Fibroblast of peridontal ligament (primary cell): Measurements from ENCODE around the gene EFCAB9.

Experiments
- DNase-seq: peaks from one replicate; pipeline ENCODE4 v3.0.0-alpha.2; 2010; ENCODE audit errors: extremely low read depth

Gene EFCAB9

DNA sequence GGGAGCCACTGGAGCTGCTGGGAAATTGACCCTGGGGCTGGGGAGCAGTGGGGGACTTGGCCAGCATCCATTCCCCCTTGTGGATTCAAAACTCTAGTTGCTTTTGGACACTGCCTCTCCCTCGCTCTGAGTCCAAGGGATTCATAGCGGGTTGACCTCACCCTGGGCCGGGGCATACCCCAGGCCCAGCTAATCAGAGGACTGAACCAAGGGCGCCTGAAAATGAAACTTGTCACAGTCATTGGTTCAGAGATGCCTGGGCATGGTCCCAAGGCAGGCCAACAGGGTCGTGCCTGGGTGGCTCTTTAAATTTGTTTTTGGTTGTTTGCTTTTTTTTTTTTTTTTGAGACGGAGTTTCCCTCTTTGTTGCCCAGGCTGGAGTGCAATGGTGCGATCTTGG, 28.5 kb upstream of the EFCAB9 start:
- DNase-seq = no peak

DNA sequence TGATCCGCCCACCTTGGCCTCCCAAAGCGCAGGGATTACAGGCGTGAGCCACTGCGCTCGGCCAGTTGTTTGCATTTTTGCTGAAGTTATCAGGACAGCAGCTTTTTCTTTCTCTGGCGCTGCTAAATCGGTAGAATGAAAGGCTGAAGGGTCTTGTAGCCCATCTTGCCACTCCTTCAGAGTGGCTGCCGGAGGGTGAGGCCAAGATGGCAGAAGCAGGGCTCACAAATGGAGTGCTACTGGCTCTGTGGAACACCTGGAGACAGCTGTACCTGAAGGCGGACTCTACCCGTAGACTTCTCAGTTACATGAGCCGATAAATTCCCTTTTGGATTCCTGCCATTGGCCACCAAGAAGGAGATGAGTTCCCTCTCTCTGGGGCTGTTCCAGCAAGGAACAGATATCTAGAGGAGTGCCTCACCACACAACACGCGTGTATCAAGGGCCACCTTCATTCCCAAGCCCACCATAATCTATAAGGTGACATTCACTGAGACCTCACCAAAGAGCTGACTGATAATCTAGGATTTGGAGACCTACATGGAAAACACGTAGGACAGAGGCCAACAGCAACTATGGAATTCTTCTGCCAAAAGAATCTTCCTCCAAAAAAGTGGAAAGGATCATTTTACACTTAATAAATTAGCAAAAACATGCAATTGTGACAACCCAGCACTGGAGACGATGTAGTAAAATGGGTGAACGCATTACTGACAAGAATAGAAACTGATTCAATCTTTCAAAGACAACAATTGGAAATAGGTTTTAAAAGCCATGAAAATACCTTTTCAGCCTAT, 27.7 kb upstream of the EFCAB9 start:
- DNase-seq = no peak

GRCh38 chr5:172167895-172168294, 26.1 kb upstream of the EFCAB9 start:
- DNase-seq = no peak

- DNase-seq = no peak
Measured at GRCh38 chr5:172168311-172168710, 25.7 kb upstream of the EFCAB9 start.

- no peak for DNase-seq
Measured at GRCh38 chr5:172169216-172169615, 24.8 kb upstream of the EFCAB9 start.

DNA sequence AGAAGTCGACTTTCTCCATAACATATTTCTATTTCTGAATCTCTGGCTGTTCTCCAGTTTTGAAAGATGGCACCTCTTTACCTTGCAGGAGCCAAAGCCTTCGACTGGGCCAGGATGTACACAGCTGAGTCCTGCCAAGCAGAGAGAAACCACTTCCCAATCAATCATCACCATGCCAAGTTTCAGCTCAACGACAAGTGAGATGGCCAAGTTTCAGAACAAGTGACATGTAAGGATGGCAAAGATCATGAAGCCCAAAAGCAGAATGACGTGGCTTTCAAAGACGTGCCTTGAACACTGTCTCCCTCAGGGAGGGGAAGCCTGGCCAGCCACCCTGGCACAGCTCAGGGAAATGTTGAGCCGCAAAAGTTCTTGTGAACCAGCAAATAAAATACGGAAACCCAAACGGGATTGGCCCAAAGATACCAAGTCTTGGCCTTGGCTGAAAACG, 23.7 kb upstream of the EFCAB9 start:
- DNase-seq = no peak

DNA sequence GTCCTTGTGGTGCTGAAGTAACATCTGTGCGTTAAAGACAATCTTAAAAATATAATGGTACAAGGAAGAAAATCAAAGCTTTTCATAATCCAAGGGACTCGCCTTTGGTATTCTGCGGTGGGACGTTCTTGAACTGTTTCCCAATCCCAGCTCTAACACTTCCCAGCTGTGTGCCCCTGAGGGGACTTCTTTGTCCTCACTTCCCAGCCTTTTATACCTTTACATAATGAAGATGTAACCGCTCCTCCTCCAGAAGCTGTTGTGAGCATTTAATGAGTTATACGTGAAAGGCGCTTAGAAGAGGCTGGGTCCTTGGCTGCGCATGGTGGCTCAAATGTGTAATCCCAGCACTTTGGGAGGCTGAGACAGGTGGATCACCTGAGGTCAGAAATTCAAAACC, 22.9 kb upstream of the EFCAB9 start:
- DNase-seq = no peak

DNA sequence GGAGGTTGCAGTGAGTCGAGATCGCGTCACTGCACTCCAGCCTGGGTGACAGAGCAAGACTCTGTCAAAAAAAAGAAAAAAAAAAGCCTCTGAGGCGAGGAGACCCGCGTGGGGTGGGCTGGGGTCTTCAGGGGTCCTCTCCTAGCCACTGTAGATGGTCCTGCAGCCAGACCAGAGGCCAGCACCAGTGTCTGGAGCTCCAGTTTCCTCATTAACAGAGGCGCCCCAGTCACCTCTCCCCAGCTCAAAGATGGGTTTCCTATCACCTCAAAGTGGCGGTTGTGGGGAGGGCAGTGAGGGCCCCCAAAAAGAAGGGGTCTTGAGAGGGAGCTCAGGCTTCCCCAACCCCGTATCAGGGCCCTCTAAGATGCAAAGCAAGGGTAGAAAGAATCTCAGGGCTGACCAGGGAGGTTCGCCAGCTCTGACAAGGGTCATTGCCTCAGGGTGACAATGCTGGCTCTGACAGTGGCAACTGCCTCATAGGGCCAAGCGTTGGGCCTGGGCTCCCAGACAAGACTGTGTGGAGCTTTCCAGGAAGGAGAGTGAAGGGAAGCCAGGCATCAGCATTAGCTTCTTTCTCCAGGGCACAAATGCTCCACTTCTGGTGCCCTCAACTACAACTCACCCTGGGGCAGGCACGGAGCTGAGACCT, 20.9 kb upstream of the EFCAB9 start:
- DNase-seq = no peak

DNA sequence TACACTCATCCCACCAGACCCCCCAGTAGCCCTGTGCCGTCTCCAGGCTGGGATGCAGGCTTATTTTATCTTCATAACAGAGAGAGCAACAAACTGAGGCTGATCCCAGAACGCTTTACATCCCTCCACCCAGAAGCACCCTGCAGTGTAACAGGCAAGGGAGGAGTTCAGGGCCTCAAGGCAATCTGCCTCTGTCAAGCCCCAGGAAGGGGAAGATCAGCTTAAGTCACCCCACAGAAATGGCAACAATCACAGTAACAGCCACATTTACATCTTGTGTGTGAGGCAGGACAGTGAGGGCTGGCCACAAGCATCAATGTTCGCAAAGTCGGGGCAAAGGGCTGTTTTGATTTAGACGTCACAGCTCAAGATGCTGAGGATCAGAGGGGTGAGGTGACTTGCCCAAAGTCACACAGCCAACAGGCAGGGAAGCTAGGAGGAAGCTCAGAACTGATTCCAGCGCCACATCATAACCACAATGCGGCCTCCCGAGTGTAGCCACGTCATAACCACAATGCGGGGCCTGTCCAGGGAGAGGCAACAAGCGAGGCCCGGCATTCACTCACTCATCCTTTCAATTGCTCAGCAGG, 20.3 kb upstream of the EFCAB9 start:
- DNase-seq = peak; percentile 73

GRCh38 chr5:172175263-172175719, 18.7 kb upstream of the EFCAB9 start:
- DNase-seq = no peak

DNA sequence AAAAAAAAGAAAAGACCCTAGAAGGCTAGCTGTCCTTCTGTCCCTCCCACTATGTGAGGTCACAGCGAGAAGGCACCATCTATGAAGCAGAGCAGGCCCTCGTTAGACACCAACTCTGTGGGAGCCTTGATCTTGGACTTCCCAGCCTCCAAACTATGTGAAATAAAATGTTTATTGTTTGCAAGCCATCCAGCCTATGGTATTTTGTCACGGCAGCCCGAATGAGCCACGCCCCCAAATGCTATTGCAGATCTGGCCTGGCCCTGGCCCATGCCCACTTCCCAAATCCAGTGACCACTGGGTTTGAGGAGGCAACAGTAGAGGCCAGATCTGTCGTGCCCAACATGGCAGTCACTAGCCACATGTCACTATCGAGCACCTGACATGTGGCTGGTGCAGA, 16.8 kb upstream of the EFCAB9 start:
- DNase-seq = no peak

DNA sequence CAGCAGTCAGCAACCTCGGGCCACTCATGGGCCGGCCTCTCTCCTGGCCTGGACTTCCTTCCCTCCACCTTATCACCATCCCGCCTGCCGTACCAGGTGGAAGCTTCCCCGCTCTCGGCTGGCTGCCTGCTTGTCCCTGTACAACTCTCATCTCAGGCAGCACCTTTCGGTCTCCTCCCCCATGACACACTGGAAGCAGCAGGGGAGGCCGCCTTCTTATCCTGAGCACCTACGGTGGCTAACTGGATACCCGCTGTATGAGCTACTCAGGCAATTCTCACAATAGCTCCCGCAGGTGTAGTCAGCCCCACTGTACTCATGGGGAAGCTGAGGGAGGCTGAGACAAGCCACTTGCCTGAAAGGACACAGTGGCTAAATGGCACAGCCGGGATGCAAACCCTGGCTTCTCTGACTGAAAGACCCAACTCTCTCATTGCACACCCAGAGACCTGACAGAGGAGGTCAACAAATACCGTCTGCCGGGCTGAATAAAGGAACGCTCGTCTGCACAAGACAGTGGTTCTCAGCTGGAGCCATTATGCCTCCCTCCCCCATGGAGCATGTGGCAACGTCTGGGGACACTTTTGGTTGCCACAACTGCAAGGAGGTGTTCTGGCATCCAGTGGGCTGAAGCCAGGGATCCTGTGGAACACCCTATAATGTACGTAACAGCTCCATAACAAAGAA, 15.5 kb upstream of the EFCAB9 start:
- no peak for DNase-seq

GRCh38 chr5:172178991-172179989, 14.7 kb upstream of the EFCAB9 start:
- DNase-seq = peak; percentile 66

DNA sequence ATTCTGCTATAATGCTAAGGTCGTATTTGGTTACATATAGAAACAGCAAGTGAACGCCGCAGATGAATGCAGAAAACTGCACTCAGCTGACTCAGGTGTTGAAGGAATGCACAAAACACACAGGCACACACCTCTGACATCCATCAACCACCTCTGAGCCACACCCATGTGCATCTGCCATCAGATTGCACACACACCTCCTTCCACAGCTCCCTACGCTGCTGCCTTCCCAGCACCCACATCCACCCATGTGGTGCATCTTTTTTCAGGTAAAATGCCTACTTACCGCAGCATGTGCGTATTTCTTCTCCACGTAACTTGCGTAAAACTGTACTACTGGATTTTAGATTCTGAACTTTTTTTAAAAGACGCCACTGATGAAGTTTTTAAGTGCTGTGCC, 13.0 kb upstream of the EFCAB9 start:
- no peak for DNase-seq

GRCh38 chr5:172182291-172182690, 11.7 kb upstream of the EFCAB9 start:
- no peak for DNase-seq

DNA sequence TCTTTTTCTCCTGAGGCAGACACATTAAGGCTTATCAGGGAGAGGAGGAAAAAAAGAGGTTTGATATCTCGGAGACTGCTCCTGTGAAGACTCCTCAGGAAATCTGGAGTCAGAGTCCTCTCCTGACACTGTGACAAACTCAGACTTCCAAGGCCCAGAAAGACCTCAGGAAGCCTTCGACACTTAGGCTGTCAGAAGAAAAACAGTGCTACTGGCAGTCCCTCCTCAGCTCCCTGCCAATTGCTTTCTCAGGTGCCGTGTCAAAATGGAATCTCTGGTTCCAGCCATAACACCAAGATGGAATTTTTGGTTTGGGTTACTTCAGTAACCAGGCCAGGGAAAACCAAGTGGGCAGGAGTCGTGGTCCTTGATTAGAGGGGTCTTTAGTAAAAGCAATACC, 10.1 kb upstream of the EFCAB9 start:
- DNase-seq = no peak

- DNase-seq = no peak
Measured at GRCh38 chr5:172185096-172185461, 8.9 kb upstream of the EFCAB9 start.

GRCh38 chr5:172186114-172186695, 7.8 kb upstream of the EFCAB9 start:
- DNase-seq = no peak

DNA sequence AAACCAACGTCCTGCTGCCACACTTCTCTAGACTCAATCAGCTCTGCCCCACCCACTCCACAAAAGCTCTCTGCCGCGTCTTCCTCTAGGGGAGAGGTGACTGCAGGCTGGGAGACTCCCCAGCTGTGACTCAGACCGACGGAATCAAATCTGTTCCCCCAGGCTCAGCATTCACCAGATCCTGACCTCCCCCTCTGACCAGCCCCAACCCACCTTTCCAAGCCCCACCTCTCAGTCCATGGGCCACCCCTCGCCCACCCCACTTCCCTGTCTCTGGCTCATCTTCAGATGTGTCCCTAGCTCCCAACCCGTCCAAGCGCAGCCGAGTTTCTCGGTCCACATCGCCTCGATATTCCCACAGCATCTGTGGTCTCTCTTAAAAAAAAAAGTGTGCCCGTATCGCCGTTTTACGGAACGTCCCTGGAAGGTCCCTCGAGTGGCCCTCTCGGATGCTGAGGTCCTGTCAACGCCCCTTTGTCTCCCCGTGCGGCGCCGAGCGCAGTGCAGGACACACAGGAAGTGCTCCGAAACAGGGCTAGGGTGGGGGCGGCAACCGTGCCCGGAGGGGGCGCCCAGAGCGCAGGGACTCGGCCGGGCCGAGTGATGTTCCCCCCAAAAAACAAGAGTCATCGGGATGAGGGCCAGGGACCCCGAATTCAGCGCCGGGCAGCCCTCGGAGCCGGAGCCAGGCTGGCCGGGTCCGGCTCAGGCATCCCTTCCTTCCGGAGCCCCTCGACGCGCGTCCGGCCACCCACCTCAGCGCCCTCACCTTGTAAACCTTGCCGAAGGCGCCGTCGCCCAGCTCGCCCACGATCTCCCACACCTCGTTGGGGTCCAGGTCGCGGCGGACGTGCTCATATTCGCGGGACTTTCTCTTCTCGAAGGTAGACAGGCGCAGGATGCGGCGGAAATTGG, 6.6 kb upstream of the EFCAB9 start:
- DNase-seq = peak; percentile 61
